ENCODE measurements around the gene SEMA5B.

The SEMA5B gene

DNA sequence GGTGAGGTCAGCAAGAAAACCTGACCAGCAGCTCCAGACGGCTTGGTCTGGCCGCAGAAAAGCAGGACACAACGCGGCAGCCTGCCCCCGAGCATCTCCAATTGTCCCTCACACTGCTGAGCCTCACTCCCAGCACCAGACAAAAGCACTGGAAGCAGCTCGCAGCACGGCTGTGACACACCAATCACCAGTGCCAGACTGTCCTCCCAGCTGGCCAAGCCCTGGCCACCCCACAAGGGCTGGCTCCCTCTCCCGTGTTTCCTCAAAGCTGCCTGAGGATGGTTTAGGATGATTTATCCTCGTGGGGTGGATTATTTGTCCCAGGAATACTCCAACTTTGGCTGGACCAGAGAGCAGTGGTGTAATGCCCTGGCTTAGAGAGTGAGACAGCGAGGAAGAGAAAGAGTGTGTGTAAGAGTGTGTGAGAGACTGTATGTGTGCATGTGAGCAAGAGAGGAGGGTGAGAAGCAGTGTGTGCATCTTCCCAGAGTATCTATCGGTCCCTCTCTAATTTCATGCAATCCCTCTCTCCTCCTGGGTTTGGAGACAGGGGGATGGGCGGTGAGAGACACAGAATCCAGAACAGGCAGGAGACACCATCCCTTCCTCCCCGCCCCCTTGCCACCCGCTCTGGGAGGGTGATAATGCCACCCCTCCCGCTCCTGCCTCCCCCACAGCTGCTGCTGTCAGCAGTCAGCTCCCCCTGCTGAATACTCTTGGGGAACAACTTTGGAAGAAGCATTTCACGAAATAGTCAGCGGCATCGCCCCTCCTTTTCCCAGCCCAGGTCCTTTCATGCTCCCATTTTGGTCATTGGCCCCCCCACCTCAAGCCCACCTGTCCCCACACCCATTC is 34.2 kb downstream of the SEMA5B start:
- no peak for DNase-seq

DNA sequence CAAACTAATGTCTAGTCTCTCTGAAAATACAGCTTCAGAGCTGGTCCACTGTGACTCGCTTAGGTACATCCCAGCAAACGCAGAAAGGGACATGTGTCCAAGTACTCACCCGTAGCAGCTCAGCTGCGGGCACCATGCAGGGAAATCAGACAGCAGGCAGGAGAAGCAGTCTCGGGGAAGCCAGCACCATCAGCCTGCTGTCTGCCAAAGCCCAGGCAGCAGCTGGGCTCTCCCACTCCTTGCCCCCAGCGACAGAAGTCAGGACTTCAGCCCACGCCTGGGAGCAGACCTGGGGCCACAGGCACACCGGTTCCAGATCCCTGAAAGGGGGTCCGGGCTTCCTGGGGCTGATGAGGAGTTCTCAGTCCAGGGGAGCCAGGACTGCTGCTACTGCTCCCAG is 34.9 kb downstream of the SEMA5B start:
- no peak for DNase-seq

GRCh38 chr3:122992133-122992532 is 35.4 kb downstream of the SEMA5B start:
- DNase-seq, result no peak

- no peak for DNase-seq
Observed at GRCh38 chr3:122991236-122991985, 36.2 kb downstream of the SEMA5B start.

- no peak for DNase-seq
Observed at GRCh38 chr3:122989856-122990575, 37.5 kb downstream of the SEMA5B start.

DNA sequence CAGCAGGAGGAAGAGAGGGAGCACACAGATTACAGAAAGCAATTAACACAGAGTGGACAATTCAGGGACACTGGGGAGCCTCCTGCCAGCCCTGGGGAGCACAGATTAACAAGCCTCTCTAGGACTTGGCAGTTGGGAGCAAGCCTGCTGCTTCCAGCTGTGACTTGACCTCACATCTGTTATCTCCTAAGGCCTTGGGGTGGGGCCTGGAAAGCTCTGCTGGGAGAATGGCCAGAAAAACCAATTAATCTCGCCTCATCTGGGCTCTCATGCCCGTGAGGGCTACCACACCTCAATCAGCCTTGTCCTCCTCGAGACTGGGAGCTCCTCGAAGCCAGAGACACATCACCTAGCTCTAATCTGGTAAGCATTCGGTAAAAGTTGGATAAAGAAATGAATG is 39.1 kb downstream of the SEMA5B start:
- DNase-seq, result no peak

DNA sequence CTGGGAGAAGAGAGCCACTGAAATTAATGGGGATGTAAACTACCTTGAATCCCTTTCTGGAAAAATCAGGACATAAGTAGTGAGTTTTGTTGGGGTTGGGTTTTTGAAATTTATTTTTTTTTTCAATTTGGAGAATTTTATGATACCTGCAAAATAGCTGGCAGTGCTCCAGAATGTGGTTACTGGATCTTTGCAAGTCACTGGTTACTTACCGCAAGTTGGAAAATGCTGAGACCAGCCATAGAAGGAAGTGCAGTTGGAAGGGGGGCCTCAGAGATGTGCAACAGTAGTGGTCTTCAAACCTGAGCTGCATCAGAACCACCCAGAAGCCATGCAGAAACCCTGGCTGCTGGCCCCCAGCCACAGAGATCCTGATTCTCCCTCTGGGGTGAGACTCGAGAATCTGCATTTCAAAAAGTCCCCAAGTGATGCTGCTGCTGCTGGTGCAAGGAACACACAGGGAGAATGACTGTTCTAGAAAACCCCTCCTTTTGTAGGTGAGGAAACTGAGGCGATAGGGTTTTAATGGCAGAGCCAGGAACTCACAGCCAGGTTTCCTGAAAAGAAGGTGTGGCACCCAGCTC is 39.7 kb downstream of the SEMA5B start:
- DNase-seq, result no peak

DNA sequence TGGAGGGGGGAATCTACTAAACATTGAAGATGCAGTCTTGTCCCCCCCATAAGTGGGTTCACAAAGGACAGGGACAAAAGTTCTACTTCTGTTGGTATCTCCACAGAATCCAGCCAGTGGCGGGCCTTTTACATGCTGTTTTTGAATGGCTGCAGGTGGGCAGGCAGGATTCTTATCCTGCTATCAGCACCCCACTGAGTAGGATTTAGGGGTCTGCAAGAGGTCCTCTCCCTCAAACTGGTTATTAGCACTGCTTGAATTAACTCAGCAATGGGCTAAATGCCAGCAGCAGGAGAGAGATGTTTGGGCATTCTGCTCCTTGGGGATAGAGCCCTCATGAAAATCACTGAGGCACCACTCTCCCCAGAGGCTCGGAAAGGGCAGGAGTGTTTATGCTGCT is 40.3 kb downstream of the SEMA5B start:
- DNase-seq, result no peak

DNA sequence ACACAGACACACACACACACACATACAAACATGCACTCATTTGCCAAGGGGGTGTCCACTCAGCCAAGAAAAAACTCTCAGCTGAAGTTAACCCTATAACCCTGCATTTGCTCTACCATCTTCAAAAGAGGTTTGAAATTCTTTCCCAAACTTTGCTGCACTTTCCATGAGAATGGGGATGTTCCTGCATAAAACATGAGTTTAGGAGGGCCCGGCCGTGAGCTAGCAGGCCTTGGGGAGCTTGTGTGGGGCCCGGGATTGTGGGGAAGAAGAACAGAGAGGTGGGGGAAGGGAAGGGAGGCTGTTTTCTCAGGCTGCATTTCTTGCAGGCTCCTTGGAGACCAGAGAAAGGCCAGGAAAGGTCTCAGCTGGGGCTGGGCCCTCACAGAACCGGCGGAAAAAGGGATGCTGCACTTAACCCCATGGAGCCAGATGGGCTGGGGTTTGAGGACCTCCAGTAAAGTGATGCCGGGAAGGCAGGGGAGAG is 40.8 kb downstream of the SEMA5B start:
- DNase-seq, result no peak

DNA sequence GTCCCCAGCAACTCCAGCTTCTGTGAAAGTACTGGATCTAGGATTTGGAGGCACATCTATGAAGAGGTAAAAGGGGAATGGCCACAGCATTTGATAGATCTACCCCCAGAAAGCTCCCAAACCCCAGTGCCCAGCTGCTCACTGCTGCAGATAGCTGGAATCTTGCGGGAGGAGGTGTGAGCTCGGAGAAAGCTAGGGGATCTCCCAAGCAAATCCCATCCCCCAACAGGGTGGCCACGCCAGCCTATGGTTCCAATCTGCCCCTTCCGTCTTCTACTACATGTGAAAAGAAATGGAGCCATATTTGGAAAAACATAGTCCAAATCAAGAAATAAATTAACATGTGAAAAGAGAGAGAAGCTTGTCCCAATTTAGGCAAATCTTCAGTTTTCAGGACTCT is 42.0 kb downstream of the SEMA5B start:
- no peak for DNase-seq

- DNase-seq, result no peak
Observed at GRCh38 chr3:122984650-122985049, 42.9 kb downstream of the SEMA5B start.

DNA sequence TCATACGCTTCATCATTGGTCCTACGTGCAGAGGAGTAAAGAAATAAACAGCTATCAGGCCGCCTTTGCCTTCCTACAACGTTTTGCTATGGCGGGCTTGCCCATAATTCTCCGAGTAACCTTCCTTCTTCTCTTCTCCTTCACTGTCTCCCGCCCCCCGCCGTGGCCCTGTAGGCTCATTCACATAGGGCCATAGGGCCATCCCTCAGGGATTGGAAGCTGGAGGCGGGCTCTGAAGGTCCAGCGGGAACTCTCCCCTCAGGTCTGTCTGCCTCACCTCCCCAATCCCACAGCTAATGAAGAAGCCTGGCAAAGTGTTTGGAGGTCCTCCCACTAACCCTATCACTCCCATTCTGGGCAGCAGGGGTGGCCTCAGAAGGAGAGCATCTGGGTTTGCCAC is 43.6 kb downstream of the SEMA5B start:
- DNase-seq, result no peak

GRCh38 chr3:122982216-122983185 is 45.1 kb downstream of the SEMA5B start:
- peak; percentile 4 for DNase-seq

- DNase-seq, result no peak
Observed at GRCh38 chr3:122979211-122979610, 48.4 kb downstream of the SEMA5B start.

DNA sequence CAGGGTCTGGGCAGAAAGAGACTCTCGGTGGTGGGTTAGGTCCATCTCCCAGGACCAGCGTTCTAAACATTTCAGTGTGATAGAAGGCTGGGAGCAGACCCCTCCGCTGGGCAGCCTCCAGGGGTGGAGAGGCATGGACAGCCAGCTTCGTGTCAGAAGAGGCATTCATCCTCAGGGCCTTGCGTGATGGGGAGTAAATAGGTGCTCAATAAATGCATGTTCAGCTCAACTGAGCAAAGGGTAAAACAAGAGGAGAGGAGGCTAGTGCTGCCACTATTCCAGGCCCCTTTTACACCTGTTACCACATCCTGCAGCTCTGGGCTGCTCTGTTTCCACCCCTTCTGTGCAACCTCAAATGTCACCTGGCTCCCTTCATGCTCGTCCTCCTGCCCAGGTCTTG is 49.0 kb downstream of the SEMA5B start:
- no peak for DNase-seq

DNA sequence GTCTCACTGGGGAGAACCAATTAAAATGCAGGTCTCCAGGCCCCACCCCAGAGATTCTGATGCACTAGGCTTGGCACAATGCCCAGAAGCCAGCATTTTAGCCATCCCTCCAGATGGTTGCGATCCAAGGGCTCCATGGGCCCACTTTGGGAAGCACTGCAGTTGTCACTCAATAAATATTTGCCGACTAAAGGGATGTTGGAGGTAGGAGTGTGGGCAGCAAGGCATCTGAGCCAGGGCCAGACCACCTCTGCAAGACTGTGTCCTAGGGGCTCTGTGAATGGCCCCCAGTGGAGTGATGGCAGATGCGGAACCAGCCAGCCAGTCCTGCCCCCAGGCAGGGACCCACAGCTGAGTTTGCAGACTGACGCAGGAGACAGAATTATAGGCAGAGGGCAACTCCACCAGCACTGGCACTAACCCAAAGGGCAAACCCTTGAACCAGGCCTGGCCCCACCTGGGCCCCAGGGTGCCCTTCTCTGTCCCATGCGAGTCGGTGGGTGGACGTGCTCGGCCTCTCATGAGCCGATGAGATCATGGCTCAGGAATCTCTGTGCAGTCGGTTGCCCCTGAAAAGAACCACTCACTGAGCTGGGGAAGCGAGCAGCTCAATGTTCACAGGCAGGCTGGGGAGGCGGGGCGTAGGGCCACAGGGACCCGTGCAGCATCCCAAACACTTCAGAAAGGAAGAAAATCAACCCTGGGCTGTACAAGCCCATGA is 49.7 kb downstream of the SEMA5B start:
- DNase-seq, result peak; percentile 72

DNA sequence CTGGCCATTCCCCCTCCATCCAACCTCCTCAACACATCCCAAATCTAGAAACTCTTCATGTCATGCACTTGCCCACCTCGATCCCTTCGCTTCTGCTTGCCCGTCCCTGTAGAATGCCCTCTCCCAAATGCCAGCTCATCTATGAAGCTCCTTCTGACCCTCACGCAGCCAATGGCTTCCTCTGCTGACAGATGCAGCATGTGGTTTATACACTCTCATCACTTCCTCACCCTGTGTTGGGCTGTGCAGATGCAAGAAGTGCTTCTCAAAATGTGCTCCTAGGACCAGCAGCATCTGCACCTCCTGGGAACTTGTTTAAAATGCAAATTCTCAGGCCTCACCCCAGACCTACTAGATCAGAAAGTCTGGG is 51.7 kb downstream of the SEMA5B start:
- no peak for DNase-seq

GRCh38 chr3:122975163-122975923 is 52.2 kb downstream of the SEMA5B start:
- DNase-seq, result peak; percentile 32

DNA sequence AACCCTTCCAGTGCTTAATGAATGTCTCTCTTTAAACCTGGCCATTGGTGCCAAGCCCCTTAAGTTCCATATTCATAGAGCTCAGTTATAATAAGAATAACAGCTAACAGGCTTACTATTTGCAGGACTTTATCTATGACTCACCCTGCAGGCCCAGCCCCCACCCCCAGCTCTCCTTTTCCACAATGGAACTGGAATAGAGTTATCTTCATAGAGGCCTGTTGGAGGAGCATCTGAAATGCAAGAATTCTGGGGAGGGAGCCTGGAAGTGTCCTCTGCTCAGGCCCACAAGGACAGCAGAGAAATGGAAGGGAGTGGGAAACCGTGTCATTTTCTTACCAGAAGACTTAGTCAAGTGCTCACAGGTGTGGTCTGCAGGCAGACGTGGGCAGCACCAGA is 52.8 kb downstream of the SEMA5B start:
- DNase-seq, result peak; percentile 13

DNA sequence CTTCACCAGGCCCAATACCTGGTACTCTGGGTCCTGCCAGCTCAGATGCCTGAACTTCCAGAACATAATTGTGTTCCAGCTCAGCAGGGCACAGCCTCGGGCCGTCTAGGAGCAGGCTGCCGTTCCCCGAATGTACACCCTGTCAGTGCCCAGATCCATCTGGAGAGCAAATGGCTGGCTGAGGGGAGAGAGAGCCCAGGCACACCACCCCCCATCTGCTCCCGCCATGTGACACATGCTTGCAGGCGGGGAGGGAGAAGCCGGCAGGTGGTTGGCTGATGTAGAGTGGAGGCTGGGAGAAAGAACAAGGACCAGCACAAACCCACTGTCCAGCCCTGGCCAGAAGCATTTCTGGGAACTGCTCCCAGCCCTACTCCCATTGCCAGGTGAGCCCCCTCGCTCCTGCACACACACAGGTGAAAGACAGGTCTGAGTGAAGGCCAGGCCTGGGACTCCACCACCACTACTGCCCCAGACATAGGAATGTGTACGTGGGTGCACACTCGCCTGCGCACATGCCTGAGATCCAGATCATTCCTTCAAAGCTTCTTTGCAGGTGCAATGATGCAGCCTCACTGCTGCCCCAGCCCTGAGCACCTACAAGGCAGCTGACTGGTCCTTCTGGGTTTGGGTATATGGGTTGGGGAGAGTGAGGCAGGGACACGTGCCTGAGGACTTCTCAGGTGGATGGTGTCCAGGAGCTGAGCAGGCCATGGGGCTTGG is 53.5 kb downstream of the SEMA5B start:
- no peak for DNase-seq
